GM12878 (cell line): Measurements from ENCODE around the gene SLC15A3. TPM values are rescaled to one million over a fixed set of nuclear protein-coding genes. Genes with fewer than 3 reads are reported as not detected.
A peak's percentile ranks its signal among the peaks of the same experiment; 100 is the strongest.

Experiments
- ATAC-seq: fragments of 200-7000 bp; cut with Tn5 transposase; 3 replicates; pipeline ENCODE4 v1.9.1; 2020; ENCODE audit warnings: mild to moderate bottlenecking, moderate library complexity
- BruUV-seq: library from RNA; stranded (reverse); fragments of 400-500 nt; replicated peaks from 2 replicates; lab custom pipeline; 2021; lab: Mats Ljungman, UMichigan
- CTCF ChIA-PET: fragments of 300-600 bp; sonication (Branson Sonifier 250); formaldehyde crosslinking; extraction: SDS; loops from one replicate; lab custom pipeline; 2021; ENCODE audit warnings: inconsistent platforms; lab: Yijun Ruan, JAX
- POLR2A ChIA-PET: fragments of 350-600 bp; formaldehyde crosslinking; extraction: SDS; loops from one replicate; lab custom pipeline; 2021; ENCODE audit warnings: inconsistent platforms; lab: Charles Lee
- RAD21 ChIA-PET: fragments of 300-600 bp; sonication (Branson Sonifier 250); formaldehyde crosslinking; loops from one replicate; lab custom pipeline; 2023; ENCODE audit warnings: antibody characterized with exemption; ENCODE audit not compliant: unreplicated experiment; lab: Charles Lee
- SMC1A ChIA-PET: fragments of 300-600 bp; sonication (Branson Sonifier 250); formaldehyde crosslinking; loops from one replicate; lab custom pipeline; 2023; ENCODE audit not compliant: unreplicated experiment, uncharacterized antibody; lab: Charles Lee
- DNase-seq: peaks from one replicate; pipeline ENCODE4 v3.0.0-alpha.2; 2011; ENCODE audit warnings: low read depth, low spot score
- FAIRE-seq: peaks from 3 replicates; lab custom pipeline; 2011; peaks lifted over from hg19 to GRCh38; lab: Jason Lieb, UNC
- H2AFZ ChIP-seq: 2 replicates; pipeline ENCODE4 v1.6.0; 2011; ENCODE audit warnings: low read depth, low read length, control low read depth; ENCODE audit not compliant: control insufficient read depth
- H3K27ac ChIP-seq: 2 replicates; pipeline ENCODE4 v1.5.1; 2011; ENCODE audit warnings: control low read depth; ENCODE audit not compliant: control insufficient read depth, insufficient read depth
- H3K27me3 ChIP-seq, 2 experiments: replicated peaks in 1 of 2; 2 replicates each; pipeline versions ENCODE4 v1.6.0 to v1.6.1; 2011; ENCODE audit warnings: low read length in 1 of 2; ENCODE audit not compliant: control insufficient read depth in 2 of 2, insufficient read depth in 2 of 2
- H3K36me3 ChIP-seq, 2 experiments: 2 replicates each; pipeline ENCODE4 v1.5.1; 2011; ENCODE audit warnings: low read length in 1 of 2; ENCODE audit not compliant: control insufficient read depth in 2 of 2, insufficient read depth in 2 of 2
- H3K4me1 ChIP-seq: 2 replicates; pipeline ENCODE4 v1.6.1; 2011; ENCODE audit warnings: mild to moderate bottlenecking, low read length, moderate library complexity, mixed read lengths; ENCODE audit not compliant: control insufficient read depth, insufficient read depth
- H3K4me2 ChIP-seq: 2 replicates; pipeline ENCODE4 v1.6.0; 2011; ENCODE audit warnings: control low read depth; ENCODE audit not compliant: control insufficient read depth, insufficient read depth
- H3K4me3 ChIP-seq: fragments of 200-600 bp; sonication (generic); 2 replicates; pipeline ENCODE4 v1.5.1; 2016
- H3K79me2 ChIP-seq: 2 replicates; pipeline ENCODE4 v1.6.0; 2011; ENCODE audit warnings: low read length; ENCODE audit not compliant: control insufficient read depth, insufficient read depth
- H3K9ac ChIP-seq: 2 replicates; pipeline ENCODE4 v1.8.0; 2011; ENCODE audit warnings: low read length, control low read depth, mixed read lengths; ENCODE audit not compliant: control insufficient read depth, insufficient read depth
- H3K9me3 ChIP-seq: replicated peaks from 3 replicates; pipeline ENCODE4 v1.5.1; 2011; ENCODE audit warnings: mild to moderate bottlenecking, low read length; ENCODE audit not compliant: control insufficient read depth, insufficient read depth
- H4K20me1 ChIP-seq: 2 replicates; pipeline ENCODE4 v1.6.0; 2011; ENCODE audit not compliant: control insufficient read depth, insufficient read depth
- BACH1 ChIP-seq: fragments of 450-650 bp; IDR thresholded peaks from 2 replicates; pipeline ENCODE4 v1.6.1; 2017; ENCODE audit warnings: mild to moderate bottlenecking, borderline replicate concordance
- EZH2 ChIP-seq: IDR thresholded peaks from 2 replicates; pipeline ENCODE4 v1.6.1; 2012; ENCODE audit warnings: low read depth, mild to moderate bottlenecking, control low read depth, inconsistent platforms, low read length, borderline replicate concordance; ENCODE audit not compliant: control insufficient read depth
- FOS ChIP-seq: IDR thresholded peaks from 3 replicates; pipeline ENCODE4 v1.6.1; 2011; ENCODE audit warnings: borderline replicate concordance; ENCODE audit not compliant: insufficient read length; ENCODE audit errors: extremely low read depth
- HDGF ChIP-seq: fragments of 450-650 bp; IDR thresholded peaks from 2 replicates; pipeline ENCODE4 v1.6.1; 2016; ENCODE audit warnings: antibody characterized with exemption
- NRF1 ChIP-seq: conservative IDR thresholded peaks from 2 replicates; pipeline ENCODE4 v1.6.1; 2011; ENCODE audit warnings: mild to moderate bottlenecking, low read depth, low read length, improper control_type of control experiment
- TCF3 ChIP-seq: IDR thresholded peaks from 2 replicates; pipeline ENCODE4 v1.6.1; 2012; ENCODE audit warnings: low read depth, mild to moderate bottlenecking, low read length, borderline replicate concordance; ENCODE audit not compliant: insufficient read depth
- ZBED1 ChIP-seq: IDR thresholded peaks from 2 replicates; pipeline ENCODE4 v1.6.1; 2016; ENCODE audit warnings: borderline replicate concordance
- WGBS: methylation state at CpG from one replicate; pipeline ENCODE4 v1.1.6; 2016; ENCODE audit warnings: low lambda C conversion rate; ENCODE audit not compliant: insufficient replicate concordance, insufficient coverage; ENCODE audit errors: missing lambda C conversion rate; 5-methylcytosine and 5-hydroxymethylcytosine counted together
- in situ Hi-C: fragments of 300-500 bp; cut with MboI; formaldehyde crosslinking; loops from 9 replicates; pipeline ENCODE4 v1.14.3; 2018; ENCODE audit warnings: mixed read lengths
- intact Hi-C: fragments of 100-400 bp; cut with micrococcal nuclease; formaldehyde crosslinking; loops from one replicate; pipeline ENCODE4 v1.14.2; 2022; ENCODE audit not compliant: unreplicated experiment
- polyA plus RNA-seq, 11 experiments: library from polyadenylated mRNA; depleted of rRNA in 4 of 11; unstranded in 6 of 11; stranded (reverse) in 5 of 11; fragments of >200 nt; fragmentation: Nextera tagmentation in 4 of 11; fragmentation: Illumina TruSeq in 1 of 11; extraction: Ambion mirVana in 4 of 11; extraction: Trizol in 1 of 11; gene quantifications; 1 replicate in 1 of 11; 2 replicates in 10 of 11; pipeline versions ENCODE4 v1.2.1 to v1.2.3, GENCODE V29; 2011 to 2016; ENCODE audit warnings: inconsistent platforms in 2 of 11, missing spikeins in 2 of 11, low read depth in 1 of 11
- total RNA-seq, 4 experiments: library from RNA; depleted of rRNA in 3 of 4; stranded (reverse); fragments of >200 nt in 3 of 4; fragmentation: Illumina TruSeq in 1 of 4; extraction: Trizol in 1 of 4; gene quantifications; 2 replicates each; pipeline versions ENCODE4 v1.2.1 to v1.2.3, GENCODE V29; 2013 to 2021
- TF ChIP-seq, protein P1 (sequence below): fragments of 150-350 bp; IDR thresholded peaks from 2 replicates; pipeline ENCODE4 v1.6.1; 2014; ENCODE audit warnings: mild to moderate bottlenecking, low read depth, low read length
- TF ChIP-seq, protein P2 (sequence below): IDR thresholded peaks from 2 replicates; pipeline ENCODE4 v1.6.1; 2012; ENCODE audit warnings: low read depth, low read length, improper control_type of control experiment
- TF ChIP-seq, protein P3 (sequence below): IDR thresholded peaks from 2 replicates; pipeline ENCODE4 v1.6.1; 2012; ENCODE audit warnings: low read depth, low read length, improper control_type of control experiment
- TF ChIP-seq, protein P4 (sequence below): IDR thresholded peaks from 2 replicates; pipeline ENCODE4 v1.6.1; 2012; ENCODE audit warnings: low read length, inconsistent platforms

Gene SLC15A3
- total and polyA plus RNA-seq, 10 of the 15 experiments (the other 5 are each of a cell fraction or from before 2014, with no cell fraction given): 17.7 to 102 (median 55.8) TPM

DNA sequence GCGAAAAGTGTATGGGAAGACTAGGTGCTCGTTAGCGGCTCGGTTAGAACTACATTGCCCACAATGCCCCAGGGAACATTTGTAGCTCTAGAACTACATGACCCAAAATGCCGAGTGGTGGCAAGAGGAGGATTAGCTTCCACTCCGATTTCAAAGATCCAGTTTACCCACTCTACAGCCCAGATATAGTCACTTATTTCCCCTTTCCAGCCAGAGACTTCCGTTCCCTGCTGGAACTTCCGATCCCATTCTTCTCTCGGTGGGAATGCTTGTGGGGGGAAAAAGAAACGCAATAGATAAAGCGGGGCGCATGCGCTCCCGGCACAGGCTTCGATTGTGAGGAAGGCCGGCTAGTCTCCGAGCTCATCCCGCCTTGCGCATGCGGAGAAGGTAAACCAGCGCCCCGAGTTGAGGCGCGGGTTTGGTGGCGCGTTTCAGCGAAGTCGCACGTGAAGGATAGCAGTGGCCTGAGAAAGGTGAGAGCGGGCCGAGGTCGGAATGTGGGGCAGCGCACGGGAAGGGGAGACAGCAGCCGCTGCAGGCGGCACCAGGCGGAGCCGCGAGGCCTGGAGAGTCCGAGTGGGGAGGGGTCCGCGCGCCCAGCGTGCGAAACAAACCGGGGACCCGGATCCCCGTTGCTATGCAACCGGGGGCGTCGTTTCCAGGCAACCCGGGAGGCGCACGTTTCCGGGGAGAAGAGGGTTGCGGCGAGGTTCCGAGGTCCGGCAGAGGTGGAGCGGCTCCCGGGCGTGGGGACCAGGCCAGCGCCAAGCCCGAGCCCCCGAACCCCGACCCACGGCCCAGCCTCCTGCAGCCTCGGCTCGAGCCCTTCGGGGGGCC lies 38.0 kb downstream of the SLC15A3 start, which contains the start of gene TMEM109 (continued):
- TF ChIP-seq, protein P1, sequence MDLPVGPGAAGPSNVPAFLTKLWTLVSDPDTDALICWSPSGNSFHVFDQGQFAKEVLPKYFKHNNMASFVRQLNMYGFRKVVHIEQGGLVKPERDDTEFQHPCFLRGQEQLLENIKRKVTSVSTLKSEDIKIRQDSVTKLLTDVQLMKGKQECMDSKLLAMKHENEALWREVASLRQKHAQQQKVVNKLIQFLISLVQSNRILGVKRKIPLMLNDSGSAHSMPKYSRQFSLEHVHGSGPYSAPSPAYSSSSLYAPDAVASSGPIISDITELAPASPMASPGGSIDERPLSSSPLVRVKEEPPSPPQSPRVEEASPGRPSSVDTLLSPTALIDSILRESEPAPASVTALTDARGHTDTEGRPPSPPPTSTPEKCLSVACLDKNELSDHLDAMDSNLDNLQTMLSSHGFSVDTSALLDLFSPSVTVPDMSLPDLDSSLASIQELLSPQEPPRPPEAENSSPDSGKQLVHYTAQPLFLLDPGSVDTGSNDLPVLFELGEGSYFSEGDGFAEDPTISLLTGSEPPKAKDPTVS: no peak
- TF ChIP-seq HDGF (no peak), TCF3 (0 out of 2 replicates have a peak, but pooled peaks have one; percentile 16), FOS (no peak)
- TF ChIP-seq, protein P2, sequence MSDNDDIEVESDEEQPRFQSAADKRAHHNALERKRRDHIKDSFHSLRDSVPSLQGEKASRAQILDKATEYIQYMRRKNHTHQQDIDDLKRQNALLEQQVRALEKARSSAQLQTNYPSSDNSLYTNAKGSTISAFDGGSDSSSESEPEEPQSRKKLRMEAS: peak; percentile 92

DNA sequence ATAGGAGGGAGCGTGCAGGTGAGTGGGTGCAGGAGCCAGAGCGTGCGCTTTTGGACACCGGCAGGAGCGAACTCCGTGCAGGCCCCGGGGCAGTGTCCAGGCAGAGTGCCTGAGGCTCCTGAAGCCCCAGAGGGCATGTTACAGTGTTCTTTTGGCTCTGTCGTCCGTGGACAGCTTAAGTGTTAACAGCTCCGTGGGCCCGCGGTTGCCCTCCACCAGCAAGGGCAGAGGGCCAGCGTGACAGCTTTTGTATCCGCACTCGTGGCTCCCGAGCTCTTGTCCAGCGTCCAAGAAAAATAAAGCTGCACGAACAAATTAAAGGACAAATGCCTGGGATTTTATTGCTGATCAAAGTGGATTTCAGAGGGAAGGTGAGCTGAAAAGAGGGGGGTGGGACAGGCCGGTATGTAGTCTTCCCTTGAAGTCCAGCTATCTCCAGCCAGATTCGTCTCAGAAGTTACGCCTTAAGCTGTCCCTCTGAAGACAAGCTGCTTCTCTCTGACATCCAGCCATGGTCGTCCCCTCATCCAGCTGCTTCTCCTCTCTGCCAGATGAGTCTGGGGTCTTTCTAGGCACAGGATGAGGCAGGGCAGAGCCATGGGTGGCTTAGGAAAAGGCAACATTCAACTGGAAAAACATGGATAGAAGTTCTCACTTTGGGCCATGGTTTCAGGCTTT lies 39.0 kb downstream of the SLC15A3 start:
- no peaks in the 10 kb centered on the region; a peak in 1 of 4 replicates for H3K36me3 ChIP-seq
- 92% methylated on average over 22 of the region's 22 CpGs for WGBS
- no TSS peak for BruUV-seq
- no peaks in the 10 kb centered on the region for H3K27me3 ChIP-seq
- DNase-seq: no peak
- H3K9me3 ChIP-seq: peaks cover 8% of the 10 kb centered on the region
- H3K9ac ChIP-seq: peak overlapping the region; percentile 85
- SMC1A ChIA-PET: interaction anchor here (0.6 to 5.9 kb wide), 20 partner anchors 8 to 1762 kb away, joined by 3 to 76 read pairs (median 5); partner anchors contain the start of genes MS4A1, SLC15A3, TMEM132A and TMEM216
- H3K27ac ChIP-seq: peak overlapping the region; percentile 94
- intact Hi-C loops (no loop called here), in situ Hi-C loops (no loop called here)
- peak overlapping the region; percentile 99 for H3K4me2 ChIP-seq
- H3K4me1 ChIP-seq: peaks cover 57% of the 10 kb centered on the region
- TF ChIP-seq EZH2: no peak
- TF ChIP-seq NRF1: no peak
- TF ChIP-seq, protein P3, sequence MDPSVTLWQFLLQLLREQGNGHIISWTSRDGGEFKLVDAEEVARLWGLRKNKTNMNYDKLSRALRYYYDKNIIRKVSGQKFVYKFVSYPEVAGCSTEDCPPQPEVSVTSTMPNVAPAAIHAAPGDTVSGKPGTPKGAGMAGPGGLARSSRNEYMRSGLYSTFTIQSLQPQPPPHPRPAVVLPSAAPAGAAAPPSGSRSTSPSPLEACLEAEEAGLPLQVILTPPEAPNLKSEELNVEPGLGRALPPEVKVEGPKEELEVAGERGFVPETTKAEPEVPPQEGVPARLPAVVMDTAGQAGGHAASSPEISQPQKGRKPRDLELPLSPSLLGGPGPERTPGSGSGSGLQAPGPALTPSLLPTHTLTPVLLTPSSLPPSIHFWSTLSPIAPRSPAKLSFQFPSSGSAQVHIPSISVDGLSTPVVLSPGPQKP: no peak
- no peak for TF ChIP-seq ZBED1
- TF ChIP-seq BACH1: no peak
- TF ChIP-seq HDGF: no peak
- TF ChIP-seq, protein P4, sequence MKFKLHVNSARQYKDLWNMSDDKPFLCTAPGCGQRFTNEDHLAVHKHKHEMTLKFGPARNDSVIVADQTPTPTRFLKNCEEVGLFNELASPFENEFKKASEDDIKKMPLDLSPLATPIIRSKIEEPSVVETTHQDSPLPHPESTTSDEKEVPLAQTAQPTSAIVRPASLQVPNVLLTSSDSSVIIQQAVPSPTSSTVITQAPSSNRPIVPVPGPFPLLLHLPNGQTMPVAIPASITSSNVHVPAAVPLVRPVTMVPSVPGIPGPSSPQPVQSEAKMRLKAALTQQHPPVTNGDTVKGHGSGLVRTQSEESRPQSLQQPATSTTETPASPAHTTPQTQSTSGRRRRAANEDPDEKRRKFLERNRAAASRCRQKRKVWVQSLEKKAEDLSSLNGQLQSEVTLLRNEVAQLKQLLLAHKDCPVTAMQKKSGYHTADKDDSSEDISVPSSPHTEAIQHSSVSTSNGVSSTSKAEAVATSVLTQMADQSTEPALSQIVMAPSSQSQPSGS: no peak
- H3K79me2 ChIP-seq: peaks cover 28% of the 10 kb centered on the region
- H2AFZ ChIP-seq: peak overlapping the region; percentile 100
- CTCF ChIA-PET: interaction anchor here (0.6 to 4.5 kb wide), 13 partner anchors 11 to 949 kb away, joined by 3 to 46 read pairs (median 6); partner anchors contain the start of genes MS4A15 and TMEM132A
- FAIRE-seq: no peak
- peak overlapping the region; percentile 82; the same call in 1 of the 2 replicates for H3K4me3 ChIP-seq
- H4K20me1 ChIP-seq: no peaks in the 10 kb centered on the region
- no peak for ATAC-seq
- RAD21 ChIA-PET: interaction anchor here (0.8 to 5.9 kb wide), 16 partner anchors 8 to 275 kb away, joined by 3 to 43 read pairs (median 4); partner anchors contain the start of gene TMEM132A
- POLR2A ChIA-PET: interaction anchor here (0.7 to 3.2 kb wide), 12 partner anchors 8 to 250 kb away, joined by 3 to 11 read pairs (median 6); partner anchors contain the start of genes SLC15A3 and TMEM132A
